HG02763 (cell line): ENCODE measurements around the gene PRKAA1.

Experiments used
- ATAC-seq: cut with Tn5 transposase; IDR thresholded peaks from one replicate; pipeline ENCODE4 v1.9.1; 2021; ENCODE audit warnings: mild to moderate bottlenecking, moderate library complexity; ENCODE audit not compliant: unreplicated experiment

PRKAA1 gene

GRCh38 chr5:40781843-40782409, 16.2 kb downstream of the PRKAA1 start:
- no peak for ATAC-seq

DNA sequence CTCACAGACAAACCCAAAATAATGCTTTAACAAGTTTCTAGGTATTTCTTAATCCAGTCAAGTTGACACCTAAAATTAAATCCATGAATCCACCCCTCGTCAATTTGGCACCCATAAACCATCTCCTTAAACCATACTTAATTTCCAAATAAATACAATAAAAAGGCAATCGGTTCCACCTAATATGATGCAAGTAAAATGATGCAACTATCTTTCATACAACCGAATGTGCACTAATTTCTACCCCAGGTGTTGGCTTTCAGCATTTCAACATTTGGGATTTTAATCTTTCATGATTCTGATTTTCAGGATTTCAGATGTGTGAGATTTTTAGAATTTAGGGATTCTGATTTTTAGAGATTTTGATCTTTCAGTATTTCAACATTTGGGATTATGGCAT, 17.3 kb downstream of the PRKAA1 start:
- no peak for ATAC-seq

DNA sequence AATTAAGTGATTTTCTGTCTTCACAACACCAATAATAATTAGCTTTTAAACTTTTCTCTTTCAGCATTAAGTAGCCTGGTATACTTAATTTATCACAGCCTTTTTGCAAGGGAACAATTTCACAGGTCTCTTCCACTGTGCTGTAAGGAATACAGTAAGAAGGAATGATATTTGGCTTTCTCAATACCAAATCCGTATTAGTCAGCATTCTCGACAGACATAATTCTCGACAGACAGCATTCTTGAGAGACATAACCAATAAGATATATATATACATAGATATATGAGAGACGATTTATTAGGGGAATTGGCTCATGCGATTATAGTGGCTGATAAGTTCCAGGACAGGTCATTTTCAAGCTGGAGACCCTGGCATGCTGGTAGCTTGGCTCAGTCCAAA, 18.0 kb downstream of the PRKAA1 start:
- no peak for ATAC-seq

DNA sequence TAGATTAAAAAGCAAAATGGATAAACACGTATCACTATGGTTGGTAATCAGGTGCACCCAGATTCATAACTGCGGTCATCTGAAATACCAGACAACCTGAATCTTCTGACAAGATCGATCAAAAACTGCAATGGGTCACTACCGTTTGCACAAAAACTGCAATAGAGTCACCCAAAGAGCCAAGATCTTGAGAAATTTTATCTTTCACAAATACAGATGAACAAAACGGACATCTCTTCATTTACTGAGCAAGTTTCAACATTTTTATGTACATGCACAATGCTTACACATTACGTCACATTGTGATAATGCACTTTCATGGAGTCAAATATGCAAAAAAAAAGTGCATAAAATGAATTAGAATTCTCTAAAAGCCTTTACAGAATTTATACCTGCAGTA, 18.6 kb downstream of the PRKAA1 start:
- ATAC-seq, result no peak

- ATAC-seq, result no peak
These were observed 20.0 kb downstream of the PRKAA1 start for GRCh38 chr5:40778133-40778532.

- no peak for ATAC-seq
These were observed 21.6 kb downstream of the PRKAA1 start for GRCh38 chr5:40776658-40776977.

DNA sequence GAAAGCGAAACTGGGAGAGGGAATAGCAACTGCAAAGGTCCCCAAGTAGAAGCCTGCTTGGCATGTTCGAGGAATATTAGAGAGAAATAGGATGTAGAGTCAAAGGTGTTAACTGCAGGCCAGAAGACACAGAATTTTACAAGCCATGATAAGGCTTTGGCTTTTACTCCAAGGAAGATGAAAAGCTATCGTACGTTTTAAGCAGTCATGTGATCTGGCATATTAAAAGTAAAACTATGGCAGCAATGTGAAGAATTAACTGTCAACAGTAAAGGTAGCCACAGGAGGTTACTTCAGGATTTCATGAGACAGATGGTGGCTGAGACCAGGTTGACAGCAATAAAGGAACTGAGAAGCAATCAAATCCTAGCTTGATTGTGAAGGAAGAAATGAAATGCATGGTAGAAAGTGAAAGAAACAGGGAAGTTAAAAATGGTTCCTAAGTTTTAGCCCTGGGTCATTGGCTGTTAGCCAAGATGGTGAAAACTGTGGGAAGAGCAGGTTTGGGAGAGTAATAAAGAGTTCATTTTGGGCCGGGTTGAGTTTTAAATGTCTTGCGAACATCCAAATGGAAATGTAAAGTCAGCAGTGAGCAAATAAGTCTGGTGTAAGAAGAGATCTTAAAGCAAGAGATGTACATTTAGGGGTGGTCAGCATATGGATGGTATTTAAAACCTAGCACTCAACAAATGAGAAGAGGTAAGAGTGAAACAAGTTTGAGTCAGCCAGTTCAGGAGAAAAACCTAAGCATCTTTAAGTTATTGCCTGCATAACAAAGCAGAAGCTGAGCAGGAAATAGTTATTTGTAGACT, 22.1 kb downstream of the PRKAA1 start:
- no peak for ATAC-seq

GRCh38 chr5:40775085-40775845, 22.9 kb downstream of the PRKAA1 start:
- no peak for ATAC-seq

GRCh38 chr5:40774623-40775022, 23.6 kb downstream of the PRKAA1 start:
- ATAC-seq, result no peak

GRCh38 chr5:40770764-40771163, 27.4 kb downstream of the PRKAA1 start:
- ATAC-seq, result no peak

- no peak for ATAC-seq
These were observed 35.5 kb downstream of the PRKAA1 start for GRCh38 chr5:40762705-40763104.

DNA sequence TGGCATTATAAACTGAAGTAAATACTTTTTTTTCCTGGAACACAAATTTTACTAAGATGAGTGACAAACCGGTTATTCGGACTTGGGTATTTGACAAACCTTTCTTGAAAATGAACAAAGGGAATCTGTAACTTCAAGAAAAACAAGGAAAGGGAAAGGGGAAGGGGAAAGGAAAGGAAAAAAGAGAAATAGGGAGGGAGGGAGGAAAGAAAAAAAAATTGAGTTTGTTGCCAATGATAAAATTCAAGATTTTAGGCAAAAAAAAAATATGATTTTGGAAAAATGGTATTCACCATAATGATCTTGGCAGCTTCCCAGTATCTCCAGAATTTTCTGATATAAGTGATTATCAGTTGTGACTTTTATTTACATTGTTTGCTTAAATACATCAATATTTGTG, 40.8 kb downstream of the PRKAA1 start:
- ATAC-seq, result no peak

- ATAC-seq, result peak; percentile 92
These were observed 42.5 kb downstream of the PRKAA1 start, which contains the start of gene TTC33 for GRCh38 chr5:40755407-40756365. TTC33 (minus strand) TSS chr5:40755961; CDS start chr5:40747018, 8,943 bp downstream.

- peak; percentile 78 for ATAC-seq
These were observed 43.1 kb downstream of the PRKAA1 start for GRCh38 chr5:40755093-40755406.

GRCh38 chr5:40754381-40755092, 43.6 kb downstream of the PRKAA1 start:
- peak; percentile 3 for ATAC-seq

- no peak for ATAC-seq
These were observed 51.5 kb downstream of the PRKAA1 start for GRCh38 chr5:40746703-40747102.

- ATAC-seq, result no peak
These were observed 54.4 kb downstream of the PRKAA1 start for GRCh38 chr5:40743771-40744170.

- ATAC-seq, result no peak
These were observed 59.7 kb downstream of the PRKAA1 start for GRCh38 chr5:40738502-40738901.

GRCh38 chr5:40736103-40736875, 61.9 kb downstream of the PRKAA1 start:
- ATAC-seq, result no peak

- no peak for ATAC-seq
These were observed 62.6 kb downstream of the PRKAA1 start for GRCh38 chr5:40735609-40736008.
